ENCODE results near the gene CNN1. TPM values are rescaled to one million over a fixed set of nuclear protein-coding genes. Genes with fewer than 3 reads are reported as not detected.

CNN1 gene
- total and polyA plus RNA-seq, 9 of the 15 experiments (the other 6 are each of a cell fraction or from before 2014, with no cell fraction given): 0.23 to 10.6 (median 5.2) TPM

DNA sequence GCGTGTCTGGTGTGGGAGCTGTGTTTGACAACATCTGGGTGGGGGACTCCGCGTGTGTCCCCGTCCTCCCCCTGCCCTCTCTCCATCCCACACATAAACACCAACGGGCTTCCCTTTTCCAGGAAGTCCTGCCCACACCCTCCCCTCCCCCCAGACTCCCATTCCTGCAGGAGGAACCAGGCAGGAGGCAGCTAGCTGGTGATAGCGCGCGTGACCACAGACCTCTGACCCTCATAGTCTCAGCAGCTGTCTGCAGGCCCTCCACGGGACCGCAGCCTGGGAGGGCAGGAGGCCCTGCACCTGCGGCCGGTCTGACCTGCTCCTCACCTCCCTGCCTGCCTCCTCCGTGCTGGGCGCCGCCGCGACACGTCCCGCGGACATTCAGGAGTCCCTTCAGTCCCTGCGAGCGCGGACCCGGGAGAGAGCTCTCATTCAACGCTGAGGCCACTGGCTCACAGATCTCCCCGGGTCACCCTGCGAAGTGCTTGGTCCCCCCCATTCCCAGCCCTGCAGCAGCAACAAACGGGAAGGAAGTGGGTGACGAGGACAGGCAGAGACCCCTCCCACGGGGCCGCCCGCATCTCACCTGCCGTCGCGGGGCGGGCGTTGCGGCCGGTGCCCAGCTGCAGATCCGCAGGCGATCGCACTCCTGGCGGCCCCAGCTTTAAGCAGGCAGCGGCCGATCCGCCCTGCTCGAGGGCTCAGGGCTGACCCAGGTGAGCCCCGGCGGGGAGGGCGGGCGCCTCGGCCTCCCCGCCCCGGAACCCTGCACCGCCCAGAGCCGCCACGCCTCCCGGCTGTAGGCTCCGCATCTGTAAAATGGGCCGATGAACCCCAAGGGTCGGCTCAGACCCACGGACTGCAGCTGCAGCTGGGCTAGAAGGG lies 39.8 kb downstream of the CNN1 start:
- peak; percentile 68 to 90 (median 80) for DNase-seq (ENCODE audit: extremely low read depth in 1 of 4, low spot score in 3 of 4)
- H3K79me2 ChIP-seq (ENCODE audit: control insufficient read depth, insufficient read depth, low read length): no peaks in the 10 kb centered on the region
- in situ Hi-C loops (cut with MboI): no loop called here
- ATAC-seq: peak; percentile 81
- H3K9me1 ChIP-seq (ENCODE audit: control insufficient read depth, insufficient read depth, low read length): no peaks in the 10 kb centered on the region
- peak overlapping the region; percentile 76 for H2AFZ ChIP-seq (ENCODE audit: low read depth, low read length)
- 32% methylated on average over 31 of the region's 62 CpGs for WGBS (ENCODE audit: insufficient coverage, low coverage, missing lambda C conversion rate)
- no peak overlapping the region for H3K4me3 ChIP-seq
- peak overlapping the region; percentile 41 for H3K27ac ChIP-seq (ENCODE audit: extremely low read depth, low read depth, low read length)
- H3K9me3 ChIP-seq (replicated peaks; ENCODE audit: control insufficient read depth, insufficient read depth, low read depth, low read length): no peaks in the 10 kb centered on the region
- POLR2A ChIA-PET: interaction anchor here (0.8 to 1.8 kb wide), 6 partner anchors 10 to 93 kb away, joined by 3 to 8 read pairs (median 4); partner anchors contain the start of gene ELOF1
- FAIRE-seq: peak; percentile 84
- peak overlapping the region; percentile 62 for H3K4me2 ChIP-seq (ENCODE audit: insufficient read depth, low read length)
- intact Hi-C loops (cut with micrococcal nuclease): no loop called here
- BruUV-seq (replicated peaks): no TSS peak
- peaks cover 44 to 66% of the 10 kb centered on the region in 2 experiments for H3K4me1 ChIP-seq (replicated peaks in 1 of 2; ENCODE audit: control insufficient read depth in 2 of 2, insufficient read depth in 2 of 2, low read length in 2 of 2)
- CTCF ChIA-PET (ENCODE audit: low intra/inter-chr PET ratio): no interaction called here
- no peaks in the 10 kb centered on the region for H3K36me3 ChIP-seq (ENCODE audit: control insufficient read depth, insufficient read depth, low read length)
- no peaks in the 10 kb centered on the region for H3K27me3 ChIP-seq (ENCODE audit: control insufficient read depth in 2 of 2, insufficient read depth in 2 of 2, low read length in 2 of 2)
- H4K20me1 ChIP-seq (replicated peaks; ENCODE audit: control insufficient read depth, insufficient read depth, low read length): no peaks in the 10 kb centered on the region
- peak overlapping the region in 1 of 2 experiments; percentile 11; a peak in 2 of 4 replicates for H3K9ac ChIP-seq (ENCODE audit: insufficient read depth in 1 of 2, low read depth in 2 of 2, low read length in 2 of 2)
- TF ChIP-seq ZBTB5 (IDR thresholded peaks at IDR 0.05) (peak; percentile 89), RBM25 (IDR thresholded peaks at IDR 0.05; ENCODE audit: low read depth, low read length, severe bottlenecking) (peak; percentile 18), HINFP (tag; conservative IDR thresholded peaks at IDR 0.05; ENCODE audit: low read depth) (0 out of 2 replicates have a peak, but pooled peaks have one; percentile 55), ZNF197 (CRISPR knock-in tag; IDR thresholded peaks at IDR 0.05; ENCODE audit: low read depth) (0 out of 2 replicates have a peak, but pooled peaks have one; percentile 77), HCFC1 (IDR thresholded peaks at IDR 0.05; ENCODE audit: low read depth, low read length) (no peak), EWSR1 (IDR thresholded peaks at IDR 0.05; ENCODE audit: borderline replicate concordance, low read depth, partially characterized antibody) (no peak), ZNF589 (CRISPR knock-in tag; IDR thresholded peaks at IDR 0.05; ENCODE audit: low read depth) (peak; percentile 65), NFATC3 (IDR thresholded peaks at IDR 0.05) (no peak), TEAD4 (IDR thresholded peaks at IDR 0.05; ENCODE audit: low read length) (peak; percentile 84), TEAD4 (CRISPR knock-in tag; IDR thresholded peaks at IDR 0.05; ENCODE audit: borderline replicate concordance) (no peak), ZNF609 (CRISPR knock-in tag; IDR thresholded peaks at IDR 0.05; ENCODE audit: borderline replicate concordance) (no peak), DMBX1 (CRISPR knock-in tag; IDR thresholded peaks at IDR 0.05; ENCODE audit: borderline replicate concordance) (peak; percentile 41; the same call in 1 of the 2 replicates)
